Loucy (cell line): ENCODE measurements around the gene ARHGAP5.

Experiments
- H2AFZ ChIP-seq: fragments of 200-600 bp; sonication (generic); 2 replicates; pipeline ENCODE4 v1.6.0; 2016; ENCODE audit warnings: antibody characterized with exemption, mild to moderate bottlenecking, low read length, moderate library complexity
- H3F3A ChIP-seq: fragments of 200-600 bp; 2 replicates; pipeline ENCODE4 v1.6.0; 2016; ENCODE audit warnings: antibody characterized with exemption, low read depth, mild to moderate bottlenecking
- H3K27me3 ChIP-seq: fragments of 200-600 bp; sonication (generic); 2 replicates; pipeline ENCODE4 v1.6.1; 2014; ENCODE audit warnings: low read length, mild to moderate bottlenecking; ENCODE audit not compliant: insufficient read depth, poor library complexity, severe bottlenecking
- H3K36me3 ChIP-seq: fragments of 200-600 bp; sonication (generic); 2 replicates; pipeline ENCODE4 v1.6.1; 2016; ENCODE audit warnings: low read length; ENCODE audit not compliant: insufficient read depth
- H3K4me1 ChIP-seq: fragments of 200-600 bp; sonication (generic); 2 replicates; pipeline ENCODE4 v1.5.1; 2014; ENCODE audit warnings: low read length, mild to moderate bottlenecking; ENCODE audit not compliant: insufficient read depth, poor library complexity, severe bottlenecking
- H3K4me2 ChIP-seq: fragments of 200-600 bp; sonication (generic); 2 replicates; pipeline ENCODE4 v1.6.0; 2014; ENCODE audit warnings: antibody characterized with exemption, low read length, low read depth, mild to moderate bottlenecking; ENCODE audit not compliant: poor library complexity, severe bottlenecking
- H3K4me3 ChIP-seq: fragments of 200-600 bp; sonication (generic); 2 replicates; pipeline ENCODE4 v1.5.1; 2014; ENCODE audit warnings: low read length, mild to moderate bottlenecking, mixed read lengths; ENCODE audit not compliant: poor library complexity, severe bottlenecking
- H3K79me2 ChIP-seq: fragments of 200-600 bp; sonication (generic); 2 replicates; pipeline ENCODE4 v1.6.1; 2014; ENCODE audit warnings: low read length; ENCODE audit not compliant: insufficient read depth
- H3K9ac ChIP-seq: fragments of 200-600 bp; sonication (generic); 2 replicates; pipeline ENCODE4 v1.6.0; 2014; ENCODE audit warnings: mild to moderate bottlenecking, low read depth, low read length, moderate library complexity; ENCODE audit not compliant: poor library complexity, severe bottlenecking
- H3K9me2 ChIP-seq: fragments of 200-600 bp; sonication (generic); replicated peaks from 2 replicates; pipeline ENCODE4 v1.6.1; 2016; ENCODE audit warnings: low read depth, low read length, mixed read lengths
- H3K9me3 ChIP-seq: fragments of 200-600 bp; sonication (generic); 2 replicates; pipeline ENCODE4 v1.6.1; 2014; ENCODE audit warnings: mild to moderate bottlenecking, antibody characterized with exemption, low read length, low read depth; ENCODE audit not compliant: insufficient read depth
- H4K20me1 ChIP-seq: fragments of 200-600 bp; sonication (generic); 2 replicates; pipeline ENCODE4 v1.6.0; 2014; ENCODE audit warnings: antibody characterized with exemption, low read length, mild to moderate bottlenecking; ENCODE audit not compliant: insufficient read depth, poor library complexity, severe bottlenecking
- CTCF ChIP-seq: fragments of 200-600 bp; sonication (generic); conservative IDR thresholded peaks from 2 replicates; pipeline ENCODE4 v1.5.1; 2014; ENCODE audit warnings: mild to moderate bottlenecking, antibody characterized with exemption, low read length
- EZH2phosphoT487 ChIP-seq: fragments of 200-600 bp; IDR thresholded peaks from 2 replicates; pipeline ENCODE4 v1.6.1; 2018; ENCODE audit warnings: antibody characterized with exemption, mild to moderate bottlenecking, moderate library complexity, borderline replicate concordance

The ARHGAP5 gene

DNA sequence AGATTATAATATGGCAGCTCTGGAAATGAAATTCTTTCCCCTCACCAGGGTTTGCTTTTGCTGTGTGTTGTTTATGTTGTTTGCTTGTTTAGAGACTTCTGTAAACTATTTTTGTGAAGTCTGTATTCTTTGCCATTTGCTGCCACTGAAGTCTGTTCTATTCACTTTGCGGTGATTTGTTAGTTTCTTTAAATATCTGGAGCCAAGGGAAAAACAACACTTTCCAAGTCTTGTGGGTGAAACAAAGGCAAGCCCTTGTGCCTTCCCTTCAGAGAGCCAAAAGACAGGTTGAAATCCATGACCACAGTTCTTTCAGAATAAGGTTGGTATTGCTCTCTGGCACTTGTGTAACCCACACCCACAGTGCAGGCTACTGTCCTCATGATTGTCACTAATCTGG is 65.2 kb downstream of the ARHGAP5 start:
- TF ChIP-seq EZH2phosphoT487 (no peak), CTCF (no peak)
- H3K4me1 ChIP-seq = no peaks in the 10 kb centered on the region
- H3K79me2 ChIP-seq = peaks cover 60% of the 10 kb centered on the region

GRCh38 chr14:32142754-32143437 is 65.8 kb downstream of the ARHGAP5 start:
- H3K9me3 ChIP-seq = no peaks in the 10 kb centered on the region
- peaks cover 34% of the 10 kb centered on the region for H3K36me3 ChIP-seq
- no peaks in the 10 kb centered on the region for H3K4me1 ChIP-seq
- no peak overlapping the region for H2AFZ ChIP-seq
- H3K79me2 ChIP-seq = peaks cover 56% of the 10 kb centered on the region
- H3K4me3 ChIP-seq = no peak overlapping the region
- H3F3A ChIP-seq = no peaks in the 10 kb centered on the region
- no peaks in the 10 kb centered on the region for H3K9me2 ChIP-seq
- H3K4me2 ChIP-seq = no peak overlapping the region
- TF ChIP-seq EZH2phosphoT487 = no peak
- no peak for TF ChIP-seq CTCF
- no peaks in the 10 kb centered on the region for H3K27me3 ChIP-seq
- no peak overlapping the region for H3K9ac ChIP-seq
- H4K20me1 ChIP-seq = peaks cover 3% of the 10 kb centered on the region

More for the DNA sequence above, 65.2 kb downstream of the ARHGAP5 start:
- Histone ChIP-seq H3K9ac (no peak overlapping the region), H3F3A (no peaks in the 10 kb centered on the region), H3K4me3 (no peak overlapping the region), H3K4me2 (no peak overlapping the region), H3K27me3 (no peaks in the 10 kb centered on the region), H3K9me2 (no peaks in the 10 kb centered on the region), H4K20me1 (peaks cover 3% of the 10 kb centered on the region), H2AFZ (no peak overlapping the region), H3K9me3 (peaks cover 2% of the 10 kb centered on the region; the same call in 1 of the 2 replicates), H3K36me3 (peaks cover 30% of the 10 kb centered on the region)

DNA sequence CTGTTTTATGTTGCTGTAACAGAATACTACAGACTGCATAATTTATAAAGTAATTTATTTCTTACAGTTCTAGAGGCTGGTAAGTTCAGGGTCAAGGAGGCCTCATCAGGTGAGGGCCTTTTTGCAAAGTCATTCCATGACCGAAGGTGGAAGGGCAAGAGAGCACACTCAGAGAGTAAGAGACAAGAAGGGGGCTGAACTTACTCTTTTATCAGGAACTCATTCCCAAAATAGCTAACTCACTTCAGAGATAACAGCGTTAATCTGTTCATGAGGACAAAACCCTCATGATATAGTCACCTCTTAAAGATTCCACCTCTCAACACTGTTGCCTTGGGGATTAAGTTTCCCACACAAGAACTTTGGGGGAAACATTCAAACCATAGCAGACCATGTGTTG is 73.3 kb downstream of the ARHGAP5 start:
- H3K27me3 ChIP-seq = no peaks in the 10 kb centered on the region
- H3K9me3 ChIP-seq = no peaks in the 10 kb centered on the region
- no peak for TF ChIP-seq CTCF
- no peak for TF ChIP-seq EZH2phosphoT487
- H3K4me3 ChIP-seq = no peak overlapping the region
- H3K4me2 ChIP-seq = no peak overlapping the region
- peaks cover 65% of the 10 kb centered on the region for H3K36me3 ChIP-seq
- H2AFZ ChIP-seq = no peak overlapping the region
- no peaks in the 10 kb centered on the region for H4K20me1 ChIP-seq
- H3K9ac ChIP-seq = no peak overlapping the region
- H3K79me2 ChIP-seq = no peaks in the 10 kb centered on the region
- H3K4me1 ChIP-seq = no peaks in the 10 kb centered on the region
- H3F3A ChIP-seq = no peaks in the 10 kb centered on the region
- H3K9me2 ChIP-seq = no peaks in the 10 kb centered on the region
